Measurements from ENCODE around the gene GLI3. TPM values are rescaled to one million over a fixed set of nuclear protein-coding genes. Genes with fewer than 3 reads are reported as not detected.
A peak's percentile ranks its signal among the peaks of the same experiment; 100 is the strongest.

The GLI3 gene
- total and polyA plus RNA-seq, 12 donors, result 1.1 to 18.0 (median 4.6) TPM

DNA sequence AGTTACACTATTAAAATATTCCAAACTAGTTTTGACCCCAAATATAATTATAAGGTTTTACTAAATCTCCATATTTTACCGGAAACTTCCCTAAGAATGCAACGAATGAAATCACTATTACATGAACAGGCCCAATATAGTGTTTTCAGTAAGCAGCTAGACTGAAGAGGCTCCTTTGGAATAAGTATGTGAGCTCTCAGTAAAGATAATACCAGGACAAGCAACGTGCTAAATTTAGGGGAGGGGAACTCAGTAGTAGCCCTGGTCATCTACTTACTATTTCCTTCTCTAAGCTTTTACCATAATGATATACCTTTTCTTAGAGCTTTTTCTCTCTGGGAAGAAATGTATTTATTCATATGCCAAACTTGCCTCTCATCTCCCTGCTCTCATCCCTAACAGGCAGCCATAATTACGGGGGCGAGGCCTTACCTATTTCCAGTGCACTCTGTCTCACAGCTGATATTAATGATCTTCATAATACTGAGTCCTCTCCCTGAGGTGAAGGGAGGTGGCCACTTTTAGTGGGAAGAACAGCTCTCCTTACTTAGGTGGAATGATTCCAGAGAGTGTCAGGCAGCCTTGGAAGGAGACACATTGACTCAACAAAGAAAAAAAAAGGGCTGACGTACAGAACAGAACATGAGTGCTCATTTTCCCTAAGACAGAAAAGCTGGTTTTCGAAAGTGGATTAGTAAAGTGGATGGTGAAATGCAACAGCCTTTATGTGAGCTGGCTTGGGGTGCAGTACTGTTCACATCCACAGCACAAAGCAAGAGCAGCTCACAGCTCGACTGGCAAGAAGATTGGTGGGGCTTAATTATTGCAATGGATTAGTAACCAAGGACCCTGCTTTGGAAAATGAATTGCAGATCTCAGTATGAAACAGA lies 165.4 kb downstream of the GLI3 start:
- TF ChIP-seq, protein P1, sequence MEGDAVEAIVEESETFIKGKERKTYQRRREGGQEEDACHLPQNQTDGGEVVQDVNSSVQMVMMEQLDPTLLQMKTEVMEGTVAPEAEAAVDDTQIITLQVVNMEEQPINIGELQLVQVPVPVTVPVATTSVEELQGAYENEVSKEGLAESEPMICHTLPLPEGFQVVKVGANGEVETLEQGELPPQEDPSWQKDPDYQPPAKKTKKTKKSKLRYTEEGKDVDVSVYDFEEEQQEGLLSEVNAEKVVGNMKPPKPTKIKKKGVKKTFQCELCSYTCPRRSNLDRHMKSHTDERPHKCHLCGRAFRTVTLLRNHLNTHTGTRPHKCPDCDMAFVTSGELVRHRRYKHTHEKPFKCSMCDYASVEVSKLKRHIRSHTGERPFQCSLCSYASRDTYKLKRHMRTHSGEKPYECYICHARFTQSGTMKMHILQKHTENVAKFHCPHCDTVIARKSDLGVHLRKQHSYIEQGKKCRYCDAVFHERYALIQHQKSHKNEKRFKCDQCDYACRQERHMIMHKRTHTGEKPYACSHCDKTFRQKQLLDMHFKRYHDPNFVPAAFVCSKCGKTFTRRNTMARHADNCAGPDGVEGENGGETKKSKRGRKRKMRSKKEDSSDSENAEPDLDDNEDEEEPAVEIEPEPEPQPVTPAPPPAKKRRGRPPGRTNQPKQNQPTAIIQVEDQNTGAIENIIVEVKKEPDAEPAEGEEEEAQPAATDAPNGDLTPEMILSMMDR (IDR thresholded peaks at IDR 0.05), result peak in 5 of 6 experiments; percentile 20 to 48 (median 42)
- no peak for TF ChIP-seq POLR2A (IDR thresholded peaks at IDR 0.05)
- H3K27ac ChIP-seq, result no peak overlapping the region
- peak in 5 of 7 donors; percentile 22 to 47 (median 30) for DNase-seq
- intact Hi-C loops (cut with DNase I), result no loop called here
- H3K4me3 ChIP-seq, result no peak overlapping the region
- no peaks in the 10 kb centered on the region for H3K9me3 ChIP-seq (replicated peaks in 1 of 3)
- no peaks in the 10 kb centered on the region for H3K36me3 ChIP-seq (replicated peaks in 1 of 2)
- H3K27me3 ChIP-seq, result no peaks in the 10 kb centered on the region
- WGBS, 4 donors, result 67 to 72% (median 70%) methylated on average over 8 of the region's 8 CpGs
- H3K4me1 ChIP-seq (replicated peaks in 1 of 2), result peaks cover 0 to 8% of the 10 kb centered on the region in 2 donors

DNA sequence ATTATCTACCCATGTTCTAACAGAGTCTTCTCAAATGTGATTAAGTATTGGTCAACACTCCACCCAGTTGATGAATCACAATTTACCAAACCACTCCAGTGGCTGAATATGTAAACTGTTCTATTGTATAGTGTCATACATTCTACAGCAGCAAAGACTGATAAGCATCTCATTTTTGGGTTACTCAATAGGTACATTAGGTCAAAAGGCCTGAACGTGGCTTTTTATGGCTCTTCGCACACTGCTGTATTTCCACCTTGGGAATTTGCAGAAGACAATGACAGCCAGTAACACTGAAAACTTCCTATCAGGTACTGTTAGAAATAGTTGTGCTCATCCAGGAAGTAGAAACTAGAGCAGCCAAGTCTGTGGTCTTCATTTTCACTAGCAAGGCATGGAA lies 166.9 kb downstream of the GLI3 start:
- peaks cover 0 to 8% of the 10 kb centered on the region in 2 donors for H3K4me1 ChIP-seq (replicated peaks in 1 of 2)
- H3K9me3 ChIP-seq (replicated peaks in 1 of 3), result no peaks in the 10 kb centered on the region
- H3K4me3 ChIP-seq, result no peak overlapping the region
- no peaks in the 10 kb centered on the region for H3K27me3 ChIP-seq
- 82 to 96% (median 85%) methylated on average over 2 of the region's 2 CpGs for WGBS, 4 donors
- no peak overlapping the region for H3K27ac ChIP-seq
- intact Hi-C loops (cut with DNase I), result no loop called here
- no peak for DNase-seq
- TF ChIP-seq POLR2A (IDR thresholded peaks at IDR 0.05), result no peak
- TF ChIP-seq, protein P1 (IDR thresholded peaks at IDR 0.05), result no peak
- H3K36me3 ChIP-seq (replicated peaks in 1 of 2), result no peaks in the 10 kb centered on the region

DNA sequence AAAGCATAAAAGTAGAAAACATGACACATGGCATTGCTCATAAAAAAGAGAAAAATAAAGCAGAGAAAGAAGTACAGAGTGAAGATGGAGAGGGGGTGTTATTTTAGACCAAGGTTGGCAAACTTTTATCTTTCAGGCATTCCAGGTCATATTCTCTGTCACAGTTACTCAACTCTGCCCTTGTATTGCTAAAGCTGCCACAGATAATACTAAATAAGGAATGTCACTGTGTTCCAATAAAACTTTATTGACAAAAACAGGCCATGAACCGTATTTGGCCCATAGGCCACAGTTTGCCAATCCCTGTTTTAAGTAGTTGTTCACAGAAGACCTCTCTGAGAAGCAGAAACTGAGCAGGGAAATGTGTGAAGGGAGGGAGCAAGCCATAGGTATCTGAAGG lies 167.4 kb downstream of the GLI3 start:
- H3K27ac ChIP-seq, result no peak overlapping the region
- intact Hi-C loops (cut with DNase I), result no loop called here
- H3K4me1 ChIP-seq (replicated peaks in 1 of 2), result peaks cover 0 to 8% of the 10 kb centered on the region in 2 donors
- no peak overlapping the region for H3K4me3 ChIP-seq
- no peak for DNase-seq
- no peaks in the 10 kb centered on the region for H3K36me3 ChIP-seq (replicated peaks in 1 of 2)
- no peaks in the 10 kb centered on the region for H3K27me3 ChIP-seq
- H3K9me3 ChIP-seq (replicated peaks in 1 of 3), result no peaks in the 10 kb centered on the region
- TF ChIP-seq, protein P1 (IDR thresholded peaks at IDR 0.05), result no peak
- TF ChIP-seq POLR2A (IDR thresholded peaks at IDR 0.05), result no peak
- WGBS, 4 donors, result 82 to 100% (median 92%) methylated on average over 1 of the region's 1 CpG

DNA sequence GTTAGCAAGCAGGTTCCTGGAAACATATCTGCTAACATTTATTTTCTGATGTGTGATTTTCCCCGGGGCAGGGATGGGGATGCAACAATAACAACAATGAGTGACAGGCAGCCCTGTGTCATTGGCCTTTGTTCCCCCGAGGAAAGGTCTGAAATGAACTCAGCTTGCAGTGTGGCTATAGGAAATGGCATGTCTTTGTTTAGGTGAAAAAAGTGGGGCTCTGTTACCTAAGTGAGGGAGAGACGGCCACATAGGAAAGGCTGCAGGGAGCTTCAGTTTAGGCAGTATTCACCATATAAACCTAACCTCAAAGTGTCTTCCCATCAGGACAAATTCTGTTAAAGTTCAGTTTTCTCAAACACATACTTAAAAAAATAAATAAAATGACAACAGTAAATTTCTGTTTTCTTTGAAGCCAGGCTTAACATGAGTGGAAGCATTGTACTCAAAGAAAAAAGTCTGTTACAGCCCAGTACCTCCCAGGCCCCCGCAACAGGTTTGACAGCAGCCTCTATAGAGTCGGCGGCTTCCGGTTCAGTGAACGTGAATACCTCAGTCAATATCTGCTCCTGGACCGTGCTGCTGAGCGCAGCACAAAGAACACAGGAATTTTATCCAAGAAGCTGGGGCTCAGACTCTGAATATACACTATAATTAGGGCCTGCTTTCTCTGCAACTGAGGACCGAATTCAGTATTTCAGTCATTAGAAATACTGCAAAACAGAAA lies 168.3 kb downstream of the GLI3 start:
- 86 to 90% (median 89%) methylated on average over 11 of the region's 11 CpGs for WGBS, 4 donors
- H3K27me3 ChIP-seq, result no peaks in the 10 kb centered on the region
- TF ChIP-seq, protein P1 (IDR thresholded peaks at IDR 0.05), result no peak
- no peak for TF ChIP-seq POLR2A (IDR thresholded peaks at IDR 0.05)
- no peak overlapping the region for H3K4me3 ChIP-seq
- no peak for DNase-seq
- peaks cover 0 to 8% of the 10 kb centered on the region in 2 donors for H3K4me1 ChIP-seq (replicated peaks in 1 of 2)
- no peaks in the 10 kb centered on the region for H3K36me3 ChIP-seq (replicated peaks in 1 of 2)
- intact Hi-C loops (cut with DNase I), result no loop called here
- no peak overlapping the region for H3K27ac ChIP-seq
- H3K9me3 ChIP-seq (replicated peaks in 1 of 3), result no peaks in the 10 kb centered on the region

All from adrenal gland (tissue), 12 donors.